ENCODE data around the gene CNOT1. TPM values are rescaled to one million over a fixed set of nuclear protein-coding genes. Genes with fewer than 3 reads are reported as not detected.

The CNOT1 gene
- total RNA-seq, 1 experiment from 2014 or later = 328 TPM

DNA sequence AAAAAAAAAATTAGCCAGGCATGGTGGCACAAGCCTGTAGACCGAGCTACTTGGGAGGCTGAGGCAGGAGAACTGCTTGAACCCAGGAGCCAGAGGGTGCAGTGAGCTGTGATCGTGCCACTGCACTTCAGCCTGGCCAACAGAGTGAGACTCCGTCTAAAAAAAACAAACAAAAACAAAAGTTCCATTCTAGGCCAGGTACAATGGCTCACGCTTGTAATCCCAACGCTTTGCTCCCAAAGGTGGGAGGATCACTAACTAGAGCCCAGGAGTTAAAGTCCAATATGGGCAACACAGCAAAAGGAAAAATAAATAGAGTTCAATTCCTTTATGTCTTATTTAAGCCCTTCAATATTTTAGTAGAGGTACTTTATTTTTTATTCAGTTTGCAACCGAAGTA lies 47.5 kb downstream of the CNOT1 start:
- Histone ChIP-seq H3K23me2 (ENCODE audit: insufficient read length, low read depth, low read length, poor library complexity, severe bottlenecking) (no peaks in the 10 kb centered on the region), H2BK120ac (ENCODE audit: low read depth, low read length, poor library complexity, severe bottlenecking) (no peak overlapping the region), H2BK20ac (ENCODE audit: low read depth, low read length, poor library complexity, severe bottlenecking) (no peak overlapping the region), H3K79me1 (ENCODE audit: insufficient read depth, low read depth, low read length, poor library complexity, severe bottlenecking) (no peaks in the 10 kb centered on the region), H3K27ac (ENCODE audit: insufficient read length, low read depth, low read length) (no peak overlapping the region), H3K9ac (ENCODE audit: extremely low read depth, insufficient read length, low read length) (no peak overlapping the region), H3K56ac (ENCODE audit: insufficient read length, low read depth, low read length) (no peak overlapping the region), H2BK12ac (ENCODE audit: insufficient read length, low read depth, low read length) (no peak overlapping the region), H2AFZ (ENCODE audit: low read length) (no peak overlapping the region), H3K79me2 (ENCODE audit: insufficient read depth, low read length) (no peaks in the 10 kb centered on the region), H3K23ac (ENCODE audit: insufficient read length, low read depth, low read length) (no peak overlapping the region), H2BK15ac (ENCODE audit: low read depth, low read length) (no peak overlapping the region), H3K4me1 (ENCODE audit: insufficient read depth, low read length) (no peaks in the 10 kb centered on the region), H4K5ac (ENCODE audit: insufficient read length, low read depth, low read length) (no peak overlapping the region), H4K8ac (replicated peaks; ENCODE audit: insufficient read length, low read depth, low read length) (no peak overlapping the region), H3K4me2 (ENCODE audit: insufficient read depth, insufficient read length, low read length) (no peak overlapping the region), H2BK5ac (ENCODE audit: insufficient read length, low read length) (no peak overlapping the region), H3K14ac (ENCODE audit: insufficient read depth, low read length) (no peak overlapping the region), H3K9me3 (ENCODE audit: control insufficient read depth, low read depth, low read length) (no peaks in the 10 kb centered on the region), H3K27me3 (ENCODE audit: insufficient read depth, low read length) (no peaks in the 10 kb centered on the region), H3K18ac (ENCODE audit: insufficient read length, low read depth, low read length) (no peak overlapping the region), H4K91ac (ENCODE audit: insufficient read length, low read depth, low read length) (no peak overlapping the region), H3K4ac (ENCODE audit: low read depth, low read length) (no peak overlapping the region), H4K20me1 (ENCODE audit: control insufficient read depth, insufficient read depth, insufficient read length) (no peaks in the 10 kb centered on the region), H3T11ph (ENCODE audit: low read length) (no peak overlapping the region), H2AK5ac (ENCODE audit: insufficient read length, low read length) (no peak overlapping the region)
- TF ChIP-seq CTCF (conservative IDR thresholded peaks at IDR 0.05) = no peak
- H3K36me3 Mint-ChIP-seq (ENCODE audit: insufficient read depth in 1 of 3, low read depth in 3 of 3) = peaks cover 68 to 91% (median 88%) of the 10 kb centered on the region in 3 experiments
- DNase-seq = no peak
- H3K27ac Mint-ChIP-seq = no peak overlapping the region
- no peaks in the 10 kb centered on the region for H3K4me1 Mint-ChIP-seq
- no CpG with 5 or more reads among the region's 6 CpGs for WGBS (ENCODE audit: extremely low coverage, insufficient read length, low lambda C conversion rate)
- no peak overlapping the region for H3K4me3 Mint-ChIP-seq
- no peaks in the 10 kb centered on the region for H3K27me3 Mint-ChIP-seq (ENCODE audit: low read depth)
- H3K9me3 Mint-ChIP-seq = peaks cover 0 to 3% of the 10 kb centered on the region in 2 experiments; a peak in 2 of 5 replicates

Measured in H9 (cell line).